ENCODE measurements around the gene SPRED2.

DNA sequence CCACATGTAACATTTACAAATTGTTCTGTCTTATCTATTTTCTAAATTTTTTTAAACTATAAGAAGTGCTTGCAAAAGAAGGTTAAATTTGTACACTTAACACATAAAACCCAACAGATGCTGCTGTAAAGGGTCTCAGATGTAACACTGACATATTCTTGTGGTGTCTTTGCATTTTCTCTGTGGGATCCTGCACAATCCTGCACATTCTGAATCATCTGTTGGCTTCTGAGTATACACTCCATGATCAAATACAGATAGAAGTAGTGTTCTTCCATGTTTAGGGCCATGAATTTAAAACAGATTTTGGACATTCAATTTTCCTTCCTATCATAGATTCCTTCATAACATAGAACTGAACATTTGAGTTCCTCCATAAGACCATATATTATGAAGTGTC, 89.0 kb downstream of the SPRED2 start:
- TF ChIP-seq, protein P1, sequence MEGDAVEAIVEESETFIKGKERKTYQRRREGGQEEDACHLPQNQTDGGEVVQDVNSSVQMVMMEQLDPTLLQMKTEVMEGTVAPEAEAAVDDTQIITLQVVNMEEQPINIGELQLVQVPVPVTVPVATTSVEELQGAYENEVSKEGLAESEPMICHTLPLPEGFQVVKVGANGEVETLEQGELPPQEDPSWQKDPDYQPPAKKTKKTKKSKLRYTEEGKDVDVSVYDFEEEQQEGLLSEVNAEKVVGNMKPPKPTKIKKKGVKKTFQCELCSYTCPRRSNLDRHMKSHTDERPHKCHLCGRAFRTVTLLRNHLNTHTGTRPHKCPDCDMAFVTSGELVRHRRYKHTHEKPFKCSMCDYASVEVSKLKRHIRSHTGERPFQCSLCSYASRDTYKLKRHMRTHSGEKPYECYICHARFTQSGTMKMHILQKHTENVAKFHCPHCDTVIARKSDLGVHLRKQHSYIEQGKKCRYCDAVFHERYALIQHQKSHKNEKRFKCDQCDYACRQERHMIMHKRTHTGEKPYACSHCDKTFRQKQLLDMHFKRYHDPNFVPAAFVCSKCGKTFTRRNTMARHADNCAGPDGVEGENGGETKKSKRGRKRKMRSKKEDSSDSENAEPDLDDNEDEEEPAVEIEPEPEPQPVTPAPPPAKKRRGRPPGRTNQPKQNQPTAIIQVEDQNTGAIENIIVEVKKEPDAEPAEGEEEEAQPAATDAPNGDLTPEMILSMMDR (IDR thresholded peaks at IDR 0.05) = no peak
- TF ChIP-seq POLR2A (IDR thresholded peaks at IDR 0.05) = no peak

All from esophagus squamous epithelium (tissue), 4 donors.